Measurements from ENCODE around the gene CFAP74. TPM values are rescaled to one million over a fixed set of nuclear protein-coding genes. Genes with fewer than 3 reads are reported as not detected.

CFAP74 gene
- total RNA-seq, 1 experiment from 2014 or later, result not detected

GRCh38 chr1:1922956-1923833 lies 80.4 kb downstream of the CFAP74 start:
- Histone ChIP-seq H3K4me1 (ENCODE audit: insufficient read depth, low read length) (peaks cover 13% of the 10 kb centered on the region), H3K79me2 (ENCODE audit: low read length) (no peaks in the 10 kb centered on the region), H3K4me3 (ENCODE audit: low read length) (no peak overlapping the region), H2AFZ (ENCODE audit: low read length) (no peak overlapping the region), H4K20me1 (ENCODE audit: low read length) (no peaks in the 10 kb centered on the region), H3K36me3 (ENCODE audit: low read depth, low read length) (no peaks in the 10 kb centered on the region), H3K9me3 (ENCODE audit: low read length) (no peaks in the 10 kb centered on the region), H3F3A (ENCODE audit: low read length, unreplicated experiment) (no peaks in the 10 kb centered on the region), H3K4me2 (ENCODE audit: low read length) (no peak overlapping the region), H3K27me3 (ENCODE audit: low read length) (no peaks in the 10 kb centered on the region), H3K9ac (ENCODE audit: low read length) (no peak overlapping the region), H3K9me2 (replicated peaks; ENCODE audit: low read length) (no peaks in the 10 kb centered on the region), H3K27ac (ENCODE audit: low read length) (no peak overlapping the region)
- DNase-seq (no peak), ATAC-seq (no peak)
- TF ChIP-seq EZH2phosphoT487 (IDR thresholded peaks at IDR 0.05; ENCODE audit: borderline replicate concordance, low read length) (no peak), CTCF (conservative IDR thresholded peaks at IDR 0.05; ENCODE audit: low read depth, low read length) (no peak), EZH2 (IDR thresholded peaks at IDR 0.05; ENCODE audit: low read length, unreplicated experiment) (no peak)
- BruUV-seq (replicated peaks), result no TSS peak
- ChIA-PET CTCF (no interaction called here), POLR2A (ENCODE audit: unreplicated experiment) (no interaction called here)
- intact Hi-C loops (cut with micrococcal nuclease), result no loop called here

GRCh38 chr1:1922702-1922955 lies 81.0 kb downstream of the CFAP74 start:
- Histone ChIP-seq H4K20me1 (ENCODE audit: low read length) (no peaks in the 10 kb centered on the region), H3K4me1 (ENCODE audit: insufficient read depth, low read length) (peaks cover 15% of the 10 kb centered on the region), H3K27ac (ENCODE audit: low read length) (no peak overlapping the region), H3F3A (ENCODE audit: low read length, unreplicated experiment) (no peaks in the 10 kb centered on the region), H2AFZ (ENCODE audit: low read length) (no peak overlapping the region), H3K4me3 (ENCODE audit: low read length) (no peak overlapping the region), H3K9me3 (ENCODE audit: low read length) (no peaks in the 10 kb centered on the region), H3K4me2 (ENCODE audit: low read length) (no peak overlapping the region), H3K27me3 (ENCODE audit: low read length) (no peaks in the 10 kb centered on the region), H3K79me2 (ENCODE audit: low read length) (no peaks in the 10 kb centered on the region), H3K9me2 (replicated peaks; ENCODE audit: low read length) (no peaks in the 10 kb centered on the region), H3K9ac (ENCODE audit: low read length) (no peak overlapping the region), H3K36me3 (ENCODE audit: low read depth, low read length) (no peaks in the 10 kb centered on the region)
- POLR2A ChIA-PET (ENCODE audit: unreplicated experiment), result no interaction called here
- CTCF ChIA-PET, result no interaction called here
- TF ChIP-seq CTCF (conservative IDR thresholded peaks at IDR 0.05; ENCODE audit: low read depth, low read length) (no peak), EZH2 (IDR thresholded peaks at IDR 0.05; ENCODE audit: low read length, unreplicated experiment) (no peak), EZH2phosphoT487 (IDR thresholded peaks at IDR 0.05; ENCODE audit: borderline replicate concordance, low read length) (no peak)
- ATAC-seq, result no peak
- intact Hi-C loops (cut with micrococcal nuclease), result no loop called here
- BruUV-seq (replicated peaks), result no TSS peak
- no peak for DNase-seq

- CTCF ChIA-PET, result no interaction called here
- Histone ChIP-seq H3F3A (ENCODE audit: low read length, unreplicated experiment) (no peaks in the 10 kb centered on the region), H3K36me3 (ENCODE audit: low read depth, low read length) (no peaks in the 10 kb centered on the region), H3K9ac (ENCODE audit: low read length) (no peak overlapping the region), H3K79me2 (ENCODE audit: low read length) (no peaks in the 10 kb centered on the region), H4K20me1 (ENCODE audit: low read length) (no peaks in the 10 kb centered on the region), H3K27me3 (ENCODE audit: low read length) (no peaks in the 10 kb centered on the region), H3K9me3 (ENCODE audit: low read length) (no peaks in the 10 kb centered on the region), H3K9me2 (replicated peaks; ENCODE audit: low read length) (no peaks in the 10 kb centered on the region), H2AFZ (ENCODE audit: low read length) (no peak overlapping the region), H3K4me2 (ENCODE audit: low read length) (no peak overlapping the region), H3K27ac (ENCODE audit: low read length) (no peak overlapping the region), H3K4me3 (ENCODE audit: low read length) (no peak overlapping the region), H3K4me1 (ENCODE audit: insufficient read depth, low read length) (peaks cover 15% of the 10 kb centered on the region)
- intact Hi-C loops (cut with micrococcal nuclease), result no loop called here
- TF ChIP-seq EZH2 (IDR thresholded peaks at IDR 0.05; ENCODE audit: low read length, unreplicated experiment) (no peak), CTCF (conservative IDR thresholded peaks at IDR 0.05; ENCODE audit: low read depth, low read length) (no peak), EZH2phosphoT487 (IDR thresholded peaks at IDR 0.05; ENCODE audit: borderline replicate concordance, low read length) (no peak)
- ATAC-seq (no peak), DNase-seq (no peak)
- no TSS peak for BruUV-seq (replicated peaks)
- POLR2A ChIA-PET (ENCODE audit: unreplicated experiment), result no interaction called here
Measured at GRCh38 chr1:1921901-1922701, 81.5 kb downstream of the CFAP74 start.

Measured in PC-3 (cell line).